HG02678 (cell line): ENCODE measurements around the gene TMEM183A.
"Not testable (repeated sequence)": the region's sequence is repeated elsewhere in the genome, so short reads cannot be mapped to it uniquely, and the experiment has no call there.

Experiments
- ATAC-seq: cut with Tn5 transposase; IDR thresholded peaks from one replicate; pipeline ENCODE4 v1.9.1; 2021; ENCODE audit warnings: mild to moderate bottlenecking, moderate library complexity; ENCODE audit not compliant: unreplicated experiment

TMEM183A gene

GRCh38 chr1:202987255-202987654 is 19.9 kb upstream of the TMEM183A start:
- ATAC-seq: no peak

- ATAC-seq: no peak
Measured at GRCh38 chr1:202987922-202988583, 19.1 kb upstream of the TMEM183A start.

- no peak for ATAC-seq
Measured at GRCh38 chr1:202989879-202990278, 17.3 kb upstream of the TMEM183A start.

GRCh38 chr1:202991112-202991511 is 16.1 kb upstream of the TMEM183A start:
- no peak for ATAC-seq

GRCh38 chr1:202994756-202995155 is 12.4 kb upstream of the TMEM183A start:
- no peak for ATAC-seq

GRCh38 chr1:202998836-202999750 is 8.1 kb upstream of the TMEM183A start:
- ATAC-seq: no peak

- ATAC-seq: no peak
Measured at GRCh38 chr1:203000217-203000944, 6.8 kb upstream of the TMEM183A start.

GRCh38 chr1:203001986-203002385 is 5.2 kb upstream of the TMEM183A start:
- ATAC-seq: no peak

GRCh38 chr1:203002951-203003350 is 4.2 kb upstream of the TMEM183A start:
- ATAC-seq: no peak

GRCh38 chr1:203005395-203006142 is 1.6 kb upstream of the TMEM183A start:
- ATAC-seq: not testable (repeated sequence)

GRCh38 chr1:203009185-203009584 is 2.0 kb downstream of the TMEM183A start:
- no peak for ATAC-seq

- ATAC-seq: no peak
Measured at GRCh38 chr1:203011582-203011981, 4.4 kb downstream of the TMEM183A start.

- ATAC-seq: no peak
Measured at GRCh38 chr1:203017061-203017460, 9.9 kb downstream of the TMEM183A start.

GRCh38 chr1:203017692-203018091 is 10.5 kb downstream of the TMEM183A start:
- ATAC-seq: no peak

GRCh38 chr1:203022855-203023254 is 15.7 kb downstream of the TMEM183A start:
- not testable (repeated sequence) for ATAC-seq

GRCh38 chr1:203025686-203026030 is 18.5 kb downstream of the TMEM183A start:
- ATAC-seq: no peak

GRCh38 chr1:203026031-203026665 is 19.0 kb downstream of the TMEM183A start, which contains the start of gene PPFIA4:
Gene PPFIA4, plus strand, starts transcription at chr1:203026491. Its CDS starts 12,518 bp downstream, at chr1:203039009.
- peak; percentile 73 for ATAC-seq

- peak; percentile 9 for ATAC-seq
Measured at GRCh38 chr1:203026666-203027663, 19.8 kb downstream of the TMEM183A start.
